GM12872 (cell line): Measurements from ENCODE around the gene PRLR.

Experiments used
- CTCF ChIP-seq: IDR thresholded peaks from 3 replicates; pipeline ENCODE4 v1.5.1; 2011; ENCODE audit warnings: low read depth, mild to moderate bottlenecking, low read length, moderate library complexity; ENCODE audit not compliant: insufficient read depth

Gene PRLR

GRCh38 chr5:35067985-35068384 is 162.3 kb downstream of the PRLR start:
- no peak for TF ChIP-seq CTCF

GRCh38 chr5:35066260-35066795 is 164.0 kb downstream of the PRLR start:
- no peak for TF ChIP-seq CTCF

- TF ChIP-seq CTCF: no peak
These were observed 166.9 kb downstream of the PRLR start for GRCh38 chr5:35063414-35063813.

- TF ChIP-seq CTCF: no peak
These were observed 169.0 kb downstream of the PRLR start for GRCh38 chr5:35061211-35061770.

DNA sequence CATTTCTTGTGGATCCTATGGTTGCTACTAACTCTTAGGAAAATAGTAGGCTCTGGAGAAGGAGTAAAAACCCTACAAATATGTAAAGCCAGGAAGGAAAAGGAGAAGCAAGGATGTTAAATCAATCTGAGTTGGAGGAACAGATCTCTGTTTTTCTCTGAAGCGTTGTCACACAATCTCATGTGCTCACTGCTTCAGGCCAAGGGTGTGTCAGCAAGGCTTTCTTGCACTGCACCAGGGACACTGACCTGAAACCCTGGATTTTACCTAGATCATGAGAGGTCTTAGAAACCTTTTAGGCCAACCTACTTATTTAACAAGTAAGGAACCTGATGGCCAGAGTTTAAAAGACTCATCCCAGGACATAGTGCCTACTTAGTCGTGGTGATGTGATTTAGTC is 170.1 kb downstream of the PRLR start:
- no peak for TF ChIP-seq CTCF

DNA sequence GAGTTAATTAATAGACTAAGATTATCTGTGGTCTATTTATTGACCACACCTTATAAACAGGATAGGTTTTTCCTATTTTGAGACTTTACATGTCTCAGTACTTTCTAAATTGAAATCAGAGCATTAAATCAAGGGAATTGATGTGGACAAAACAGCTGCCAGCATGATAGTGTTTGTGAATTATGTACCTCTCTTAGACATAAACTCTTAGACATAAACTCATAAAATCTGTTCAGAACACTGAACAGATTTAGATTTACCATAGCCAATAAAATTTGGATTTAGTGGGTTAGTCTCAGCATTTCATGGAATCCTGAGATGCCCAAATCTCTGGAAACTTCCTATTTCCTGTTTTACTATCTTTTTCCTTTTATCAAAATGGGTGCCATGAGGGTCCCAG is 171.0 kb downstream of the PRLR start:
- no peak for TF ChIP-seq CTCF

DNA sequence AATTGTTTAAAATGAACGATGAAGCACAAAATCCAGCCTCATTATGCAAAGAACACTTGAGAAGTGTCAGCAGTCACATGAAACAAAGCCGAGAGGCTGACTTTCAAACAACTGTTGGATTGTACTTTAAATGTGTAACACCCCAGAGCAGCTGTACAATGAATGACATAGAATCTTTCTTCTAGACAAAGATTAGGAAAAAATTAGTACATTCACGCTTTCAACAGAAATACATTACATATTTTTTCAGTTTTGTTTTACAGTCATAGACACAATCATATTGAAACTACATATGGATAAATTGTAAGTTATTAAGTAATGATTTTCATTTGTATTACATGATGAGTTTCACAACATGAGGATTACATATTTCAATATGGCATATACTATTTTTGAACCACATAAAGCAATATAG is 171.9 kb downstream of the PRLR start:
- no peak for TF ChIP-seq CTCF
